ENCODE results near the gene NEU2.

DNA sequence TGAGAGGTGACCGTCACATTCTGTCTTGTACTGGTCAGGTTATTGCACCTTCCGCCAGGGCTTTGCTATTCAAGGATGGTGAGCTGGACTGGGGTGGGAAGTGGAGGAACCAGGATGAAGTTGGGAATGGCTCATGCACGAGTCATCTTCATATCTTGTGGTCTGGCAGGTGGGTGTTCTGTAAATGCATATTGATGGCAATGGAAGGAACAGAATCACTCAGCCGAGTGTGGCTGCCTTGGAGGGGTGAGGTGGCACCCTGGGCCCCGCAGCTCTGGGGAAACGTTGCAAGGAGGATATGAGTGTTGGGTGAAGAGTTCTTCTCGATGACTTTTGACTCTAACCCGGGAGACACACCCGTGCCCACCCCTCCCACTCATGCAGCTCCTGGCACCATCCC, 1.2 kb downstream of the NEU2 start:
- no peak for TF ChIP-seq CTCF (IDR thresholded peaks at IDR 0.05)
- no peak for TF ChIP-seq POLR2A (IDR thresholded peaks at IDR 0.05; ENCODE audit: low read depth)
